HCT116 (cell line): ENCODE results near the gene IL18RAP. TPM values are rescaled to one million over a fixed set of nuclear protein-coding genes. Genes with fewer than 3 reads are reported as not detected.

Source experiments
- ATAC-seq: fragments of 200-7000 bp; cut with Tn5 transposase; 2 replicates; pipeline ENCODE4 v1.9.1; 2020; ENCODE audit warnings: mild to moderate bottlenecking, moderate library complexity
- BruUV-seq: library from RNA; stranded (reverse); fragments of 400-500 nt; replicated peaks from 2 replicates; lab custom pipeline; 2021; lab: Mats Ljungman, UMichigan
- CTCF ChIA-PET: fragments of 300-600 bp; sonication (Branson Sonifier 250); formaldehyde crosslinking; loops from one replicate; lab custom pipeline; 2021; ENCODE audit warnings: antibody characterized with exemption; lab: Charles Lee
- POLR2A ChIA-PET: fragments of 300-600, 350-600 bp; sonication (Branson Sonifier 250); formaldehyde crosslinking; loops from one replicate; lab custom pipeline; 2021; ENCODE audit warnings: antibody characterized with exemption; lab: Charles Lee
- RAD21 ChIA-PET, 2 experiments: fragments of 300-600 bp; sonication (Branson Sonifier 250); formaldehyde crosslinking; loops; one replicate each; lab custom pipeline; 2023; ENCODE audit warnings: low total read pairs in 2 of 2; ENCODE audit not compliant: uncharacterized antibody in 2 of 2, unreplicated experiment in 2 of 2, low non-redundant PET in 1 of 2; lab: Charles Lee
- DNase-seq: peaks from one replicate; pipeline ENCODE4 v3.0.0-alpha.2; 2010; ENCODE audit warnings: low read depth, low spot score
- H2AFZ ChIP-seq: fragments of 200-600 bp; shearing (Covaris generic), sonication (generic); 2 replicates; pipeline ENCODE4 v1.6.1; 2017; ENCODE audit warnings: low read depth, mixed run types, mixed read lengths, antibody characterized with exemption, low read length; ENCODE audit not compliant: poor library complexity, severe bottlenecking
- H3K27ac ChIP-seq: 2 replicates; pipeline ENCODE4 v1.5.1; 2012; ENCODE audit warnings: low read depth, low read length
- H3K27me3 ChIP-seq: fragments of 200-600 bp; sonication (generic); 2 replicates; pipeline ENCODE4 v1.6.1; 2016; ENCODE audit warnings: mixed run types, low read length, mixed read lengths; ENCODE audit not compliant: insufficient read depth
- H3K36me3 ChIP-seq, 2 experiments: fragments of 200-500 bp in 1 of 2; fragments of 200-600 bp in 1 of 2; sonication (Bioruptor generic) in 1 of 2; sonication (generic) in 1 of 2; 2 replicates each; pipeline versions ENCODE4 v1.5.1 to v1.6.1; 2014 to 2016; ENCODE audit warnings: low read length in 2 of 2, inconsistent platforms in 1 of 2, mixed read lengths in 1 of 2, mixed run types in 1 of 2; ENCODE audit not compliant: insufficient read depth in 2 of 2, control insufficient read depth in 1 of 2
- H3K4me1 ChIP-seq, 2 experiments: fragments of 200-600 bp in 1 of 2; sonication (generic) in 1 of 2; 2 replicates each; pipeline versions ENCODE4 v1.5.1 to v1.6.1; 2012 to 2017; ENCODE audit warnings: low read length in 2 of 2, inconsistent platforms in 1 of 2, mild to moderate bottlenecking in 1 of 2, mixed read lengths in 1 of 2, mixed run types in 1 of 2, moderate library complexity in 1 of 2; ENCODE audit not compliant: insufficient read depth in 2 of 2, control insufficient read depth in 1 of 2
- H3K4me2 ChIP-seq: fragments of 200-600 bp; sonication (generic); 2 replicates; pipeline ENCODE4 v1.6.1; 2017; ENCODE audit warnings: mixed run types, low read length, mixed read lengths
- H3K4me3 ChIP-seq, 2 experiments: fragments of 200-600 bp in 1 of 2; sonication (generic) in 1 of 2; replicated peaks in 1 of 2; 2 replicates each; pipeline ENCODE4 v1.5.1; 2011 to 2016; ENCODE audit warnings: low read length in 2 of 2, control low read depth in 1 of 2, low read depth in 1 of 2, mild to moderate bottlenecking in 1 of 2, mixed read lengths in 1 of 2, mixed run types in 1 of 2
- H3K79me2 ChIP-seq: fragments of 200-600 bp; sonication (generic); 2 replicates; pipeline ENCODE4 v1.6.1; 2017; ENCODE audit warnings: mild to moderate bottlenecking, mixed run types, low read length, moderate library complexity, mixed read lengths; ENCODE audit not compliant: insufficient read depth
- H3K9ac ChIP-seq: fragments of 200-600 bp; sonication (generic); 2 replicates; pipeline ENCODE4 v1.6.1; 2016; ENCODE audit warnings: low read length, mixed read lengths
- H3K9me2 ChIP-seq: fragments of 200-600 bp; sonication (generic), shearing (Covaris generic); 2 replicates; pipeline ENCODE4 v1.6.1; 2017; ENCODE audit warnings: mixed run types, mild to moderate bottlenecking, moderate library complexity; ENCODE audit not compliant: insufficient read depth
- H3K9me3 ChIP-seq, 2 experiments: fragments of 200-500 bp in 1 of 2; fragments of 200-600 bp in 1 of 2; sonication (Bioruptor generic) in 1 of 2; sonication (generic) in 1 of 2; 2 replicates each; pipeline ENCODE4 v1.6.1; 2014 to 2017; ENCODE audit warnings: low read length in 2 of 2, mixed read lengths in 2 of 2, inconsistent platforms in 1 of 2, low read depth in 1 of 2, mild to moderate bottlenecking in 1 of 2, mixed run types in 1 of 2, moderate library complexity in 1 of 2; ENCODE audit not compliant: control insufficient read depth in 1 of 2, insufficient read depth in 1 of 2
- H4K20me1 ChIP-seq: fragments of 200-600 bp; sonication (generic), shearing (Covaris generic); 2 replicates; pipeline ENCODE4 v1.6.1; 2017; ENCODE audit warnings: mixed run types, mild to moderate bottlenecking, moderate library complexity; ENCODE audit not compliant: insufficient read depth
- CBX3 ChIP-seq: IDR thresholded peaks from 2 replicates; pipeline ENCODE4 v1.6.1; 2012; ENCODE audit warnings: low read depth
- EGR1 ChIP-seq: IDR thresholded peaks from 2 replicates; pipeline ENCODE4 v1.6.1; 2012; ENCODE audit warnings: low read depth
- EZH2 ChIP-seq: fragments of 200-600 bp; sonication (generic); IDR thresholded peaks from 2 replicates; pipeline ENCODE4 v1.6.1; 2017; ENCODE audit warnings: antibody characterized with exemption, mixed run types
- FOSL1 ChIP-seq: IDR thresholded peaks from 2 replicates; pipeline ENCODE4 v1.6.1; 2012; ENCODE audit warnings: low read depth
- JUND ChIP-seq: IDR thresholded peaks from 2 replicates; pipeline ENCODE4 v1.6.1; 2012
- POLR2A ChIP-seq: IDR thresholded peaks from 2 replicates; pipeline ENCODE4 v1.7.0; 2011; ENCODE audit warnings: borderline replicate concordance; ENCODE audit not compliant: insufficient read depth, insufficient read length; ENCODE audit errors: extremely low read depth
- RAD21 ChIP-seq: IDR thresholded peaks from 2 replicates; pipeline ENCODE4 v1.6.1; 2012; ENCODE audit warnings: low read depth, mild to moderate bottlenecking
- SP1 ChIP-seq: IDR thresholded peaks from 2 replicates; pipeline ENCODE4 v1.6.1; 2012; ENCODE audit warnings: low read depth
- YY1 ChIP-seq: IDR thresholded peaks from 2 replicates; pipeline ENCODE4 v1.6.1; 2011; ENCODE audit warnings: low read length, low read depth, moderate library complexity, mild to moderate bottlenecking; ENCODE audit not compliant: insufficient replicate concordance; ENCODE audit errors: extremely low read depth
- ZFX ChIP-seq: fragments of 450-650 bp; IDR thresholded peaks from 2 replicates; pipeline ENCODE4 v1.6.1; 2017
- ZNF274 ChIP-seq: fragments of 200-500 bp; sonication (Bioruptor generic); IDR thresholded peaks from 2 replicates; pipeline ENCODE4 v1.6.1; 2014; ENCODE audit warnings: mild to moderate bottlenecking, low read depth, low read length, inconsistent platforms
- intact Hi-C: fragments of 100-400 bp; cut with micrococcal nuclease; formaldehyde crosslinking; loops from 2 replicates; pipeline ENCODE4 v1.10.0; 2022
- total RNA-seq: library from RNA; stranded (reverse); gene quantifications from one replicate; pipeline ENCODE4 v1.2.1, GENCODE V29; 2021; ENCODE audit not compliant: unreplicated experiment
- TF ChIP-seq, protein P1 (sequence below): IDR thresholded peaks from 2 replicates; pipeline ENCODE4 v1.6.1; 2012
- TF ChIP-seq, protein P2 (sequence below): IDR thresholded peaks from 2 replicates; pipeline ENCODE4 v1.6.1; 2012; ENCODE audit warnings: low read depth
- TF ChIP-seq, protein P3 (sequence below), 3 experiments: fragments of 200-600 bp in 1 of 3; sonication (generic) in 1 of 3; IDR thresholded peaks in 2 of 3; conservative IDR thresholded peaks in 1 of 3; 2 replicates each; pipeline ENCODE4 v1.5.1; 2012 to 2017; ENCODE audit warnings: low read depth in 2 of 3, low read length in 2 of 3, antibody characterized with exemption in 1 of 3, borderline replicate concordance in 1 of 3, control low read depth in 1 of 3, mild to moderate bottlenecking in 1 of 3, mixed read lengths in 1 of 3, mixed run types in 1 of 3, moderate library complexity in 1 of 3; ENCODE audit not compliant: insufficient read depth in 1 of 3

IL18RAP gene
- total RNA-seq, 1 experiment from 2014 or later: not detected

DNA sequence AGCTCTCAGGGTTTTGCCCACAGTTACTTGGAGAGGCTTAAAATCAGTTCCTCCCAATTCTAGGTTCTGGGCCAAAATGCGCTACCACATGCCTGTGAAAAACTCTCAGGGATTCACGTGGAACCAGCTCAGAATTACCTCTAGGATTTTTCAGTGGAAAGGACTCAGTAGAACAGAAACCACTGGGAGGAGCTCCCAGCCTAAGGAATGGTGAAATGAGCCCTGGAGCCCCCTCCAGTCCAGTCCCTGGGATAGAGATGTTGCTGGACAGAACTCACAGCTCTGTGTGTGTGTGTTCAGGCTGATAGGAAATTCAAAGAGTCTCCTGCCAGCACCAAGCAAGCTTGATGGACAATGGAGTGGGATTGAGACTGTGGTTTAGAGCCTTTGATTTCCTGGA lies 29.0 kb downstream of the IL18RAP start:
- intact Hi-C loops: no loop called here
- no TSS peak for BruUV-seq

DNA sequence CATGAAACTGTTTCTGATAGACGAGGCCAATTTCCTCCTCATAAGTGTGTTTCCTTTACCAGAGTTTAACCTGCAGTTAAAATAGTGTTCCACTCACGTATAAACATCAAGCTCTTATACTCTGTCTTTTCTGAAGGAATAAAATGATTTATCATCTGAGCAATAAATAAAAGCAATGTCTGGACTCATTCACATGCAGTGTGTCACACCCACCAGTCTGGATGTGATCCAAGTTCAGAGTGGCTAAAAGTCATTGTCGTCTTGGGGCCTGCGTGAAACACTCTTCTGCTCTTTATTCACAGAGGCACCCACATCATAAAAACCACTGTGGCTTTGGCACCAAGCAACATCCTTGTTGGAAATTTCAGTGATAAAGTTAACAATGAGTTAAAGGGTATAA lies 30.5 kb downstream of the IL18RAP start:
- Histone ChIP-seq H3K9me3 (no peaks in the 10 kb centered on the region), H3K27ac (no peak overlapping the region), H3K4me3 (no peak overlapping the region), H3K4me2 (no peak overlapping the region), H3K4me1 (no peaks in the 10 kb centered on the region), H3K9me2 (no peaks in the 10 kb centered on the region), H3K9ac (no peak overlapping the region), H4K20me1 (no peaks in the 10 kb centered on the region), H3K27me3 (no peaks in the 10 kb centered on the region), H3K36me3 (no peaks in the 10 kb centered on the region), H3K79me2 (no peaks in the 10 kb centered on the region), H2AFZ (no peak overlapping the region)
- intact Hi-C loops: no loop called here
- ChIA-PET CTCF (no interaction called here), RAD21 (no interaction called here), POLR2A (no interaction called here)
- DNase-seq (no peak), ATAC-seq (no peak)
- no TSS peak for BruUV-seq
- TF ChIP-seq, protein P1, sequence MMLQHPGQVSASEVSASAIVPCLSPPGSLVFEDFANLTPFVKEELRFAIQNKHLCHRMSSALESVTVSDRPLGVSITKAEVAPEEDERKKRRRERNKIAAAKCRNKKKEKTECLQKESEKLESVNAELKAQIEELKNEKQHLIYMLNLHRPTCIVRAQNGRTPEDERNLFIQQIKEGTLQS: no peak
- TF ChIP-seq EZH2: no peak
- no peak for TF ChIP-seq SP1
- TF ChIP-seq, protein P2, sequence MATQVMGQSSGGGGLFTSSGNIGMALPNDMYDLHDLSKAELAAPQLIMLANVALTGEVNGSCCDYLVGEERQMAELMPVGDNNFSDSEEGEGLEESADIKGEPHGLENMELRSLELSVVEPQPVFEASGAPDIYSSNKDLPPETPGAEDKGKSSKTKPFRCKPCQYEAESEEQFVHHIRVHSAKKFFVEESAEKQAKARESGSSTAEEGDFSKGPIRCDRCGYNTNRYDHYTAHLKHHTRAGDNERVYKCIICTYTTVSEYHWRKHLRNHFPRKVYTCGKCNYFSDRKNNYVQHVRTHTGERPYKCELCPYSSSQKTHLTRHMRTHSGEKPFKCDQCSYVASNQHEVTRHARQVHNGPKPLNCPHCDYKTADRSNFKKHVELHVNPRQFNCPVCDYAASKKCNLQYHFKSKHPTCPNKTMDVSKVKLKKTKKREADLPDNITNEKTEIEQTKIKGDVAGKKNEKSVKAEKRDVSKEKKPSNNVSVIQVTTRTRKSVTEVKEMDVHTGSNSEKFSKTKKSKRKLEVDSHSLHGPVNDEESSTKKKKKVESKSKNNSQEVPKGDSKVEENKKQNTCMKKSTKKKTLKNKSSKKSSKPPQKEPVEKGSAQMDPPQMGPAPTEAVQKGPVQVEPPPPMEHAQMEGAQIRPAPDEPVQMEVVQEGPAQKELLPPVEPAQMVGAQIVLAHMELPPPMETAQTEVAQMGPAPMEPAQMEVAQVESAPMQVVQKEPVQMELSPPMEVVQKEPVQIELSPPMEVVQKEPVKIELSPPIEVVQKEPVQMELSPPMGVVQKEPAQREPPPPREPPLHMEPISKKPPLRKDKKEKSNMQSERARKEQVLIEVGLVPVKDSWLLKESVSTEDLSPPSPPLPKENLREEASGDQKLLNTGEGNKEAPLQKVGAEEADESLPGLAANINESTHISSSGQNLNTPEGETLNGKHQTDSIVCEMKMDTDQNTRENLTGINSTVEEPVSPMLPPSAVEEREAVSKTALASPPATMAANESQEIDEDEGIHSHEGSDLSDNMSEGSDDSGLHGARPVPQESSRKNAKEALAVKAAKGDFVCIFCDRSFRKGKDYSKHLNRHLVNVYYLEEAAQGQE: no peak
- TF ChIP-seq RAD21: no peak
- TF ChIP-seq ZNF274: no peak
- TF ChIP-seq EGR1: no peak
- no peak for TF ChIP-seq POLR2A
- TF ChIP-seq FOSL1: no peak
- no peak for TF ChIP-seq YY1
- TF ChIP-seq JUND: no peak

More for the DNA sequence above, 29.0 kb downstream of the IL18RAP start:
- no peak overlapping the region for H3K4me3 ChIP-seq
- DNase-seq (no peak), ATAC-seq (no peak)
- H4K20me1 ChIP-seq: no peaks in the 10 kb centered on the region
- H3K36me3 ChIP-seq: no peaks in the 10 kb centered on the region
- no peaks in the 10 kb centered on the region for H3K4me1 ChIP-seq
- no peak overlapping the region for H3K9ac ChIP-seq
- no peaks in the 10 kb centered on the region for H3K79me2 ChIP-seq
- no peak overlapping the region for H2AFZ ChIP-seq
- ChIA-PET RAD21 (no interaction called here), POLR2A (no interaction called here), CTCF (interaction anchor here (0.8 to 1.6 kb wide), 8 partner anchors 8 to 446 kb away, joined by 3 to 6 read pairs (median 4); no protein-coding TSS in a partner anchor)
- H3K27ac ChIP-seq: no peak overlapping the region
- H3K27me3 ChIP-seq: no peaks in the 10 kb centered on the region
- TF ChIP-seq, protein P3, sequence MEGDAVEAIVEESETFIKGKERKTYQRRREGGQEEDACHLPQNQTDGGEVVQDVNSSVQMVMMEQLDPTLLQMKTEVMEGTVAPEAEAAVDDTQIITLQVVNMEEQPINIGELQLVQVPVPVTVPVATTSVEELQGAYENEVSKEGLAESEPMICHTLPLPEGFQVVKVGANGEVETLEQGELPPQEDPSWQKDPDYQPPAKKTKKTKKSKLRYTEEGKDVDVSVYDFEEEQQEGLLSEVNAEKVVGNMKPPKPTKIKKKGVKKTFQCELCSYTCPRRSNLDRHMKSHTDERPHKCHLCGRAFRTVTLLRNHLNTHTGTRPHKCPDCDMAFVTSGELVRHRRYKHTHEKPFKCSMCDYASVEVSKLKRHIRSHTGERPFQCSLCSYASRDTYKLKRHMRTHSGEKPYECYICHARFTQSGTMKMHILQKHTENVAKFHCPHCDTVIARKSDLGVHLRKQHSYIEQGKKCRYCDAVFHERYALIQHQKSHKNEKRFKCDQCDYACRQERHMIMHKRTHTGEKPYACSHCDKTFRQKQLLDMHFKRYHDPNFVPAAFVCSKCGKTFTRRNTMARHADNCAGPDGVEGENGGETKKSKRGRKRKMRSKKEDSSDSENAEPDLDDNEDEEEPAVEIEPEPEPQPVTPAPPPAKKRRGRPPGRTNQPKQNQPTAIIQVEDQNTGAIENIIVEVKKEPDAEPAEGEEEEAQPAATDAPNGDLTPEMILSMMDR (IDR thresholded peaks at IDR 0.05 in 2 of 3, conservative IDR thresholded peaks at IDR 0.05 in 1 of 3; ENCODE audit: borderline replicate concordance in 1 of 3, insufficient read depth in 1 of 3, low read depth in 2 of 3, low read length in 2 of 3): 0 out of 6 replicates have a peak, but pooled peaks of 1 of the 3 experiments have one; percentile 6
- TF ChIP-seq CBX3 (no peak), FOSL1 (no peak), JUND (no peak), ZFX (no peak)
- TF ChIP-seq, protein P1: no peak
- H3K4me2 ChIP-seq: no peak overlapping the region
- no peaks in the 10 kb centered on the region for H3K9me2 ChIP-seq
- H3K9me3 ChIP-seq: no peaks in the 10 kb centered on the region
